Neural crest cell (in vitro differentiated cells): ENCODE results near the gene BICRA. TPM values are rescaled to one million over a fixed set of nuclear protein-coding genes. Genes with fewer than 3 reads are reported as not detected.
A peak's percentile ranks its signal among the peaks of the same experiment; 100 is the strongest.

Experiments
- DNase-seq: peaks from one replicate; pipeline ENCODE4 v3.0.0; 2021; ENCODE audit warnings: low read depth, mixed read lengths, low spot score
- H3K27ac Mint-ChIP-seq: one replicate; pipeline ENCODE4 v1.8.0; 2021; ENCODE audit warnings: mild to moderate bottlenecking, mixed read lengths; ENCODE audit not compliant: unreplicated experiment
- H3K27me3 Mint-ChIP-seq: 2 replicates; pipeline ENCODE4 v1.8.0; 2021; ENCODE audit warnings: low read depth, mild to moderate bottlenecking, mixed read lengths
- H3K36me3 Mint-ChIP-seq: 2 replicates; pipeline ENCODE4 v1.8.0; 2021; ENCODE audit warnings: low read depth, mild to moderate bottlenecking, mixed read lengths
- H3K4me1 Mint-ChIP-seq: 2 replicates; pipeline ENCODE4 v1.8.0; 2021; ENCODE audit warnings: mixed read lengths
- H3K4me3 Mint-ChIP-seq: one replicate; pipeline ENCODE4 v1.8.0; 2021; ENCODE audit warnings: mild to moderate bottlenecking, mixed read lengths
- H3K9me3 Mint-ChIP-seq: 2 replicates; pipeline ENCODE4 v1.8.0; 2021; ENCODE audit warnings: mixed read lengths
- total RNA-seq: library from RNA; stranded (reverse); gene quantifications from 2 replicates; pipeline ENCODE4 v1.2.1, GENCODE V29; 2021
- TF ChIP-seq, protein P1 (sequence below): fragments of 200-600 bp; sonication (generic); conservative IDR thresholded peaks from 2 replicates; pipeline ENCODE4 v1.5.0; 2021; ENCODE audit warnings: antibody characterized with exemption, mild to moderate bottlenecking

Gene BICRA
- total RNA-seq, 1 donor from 2014 or later: 28.9 TPM

DNA sequence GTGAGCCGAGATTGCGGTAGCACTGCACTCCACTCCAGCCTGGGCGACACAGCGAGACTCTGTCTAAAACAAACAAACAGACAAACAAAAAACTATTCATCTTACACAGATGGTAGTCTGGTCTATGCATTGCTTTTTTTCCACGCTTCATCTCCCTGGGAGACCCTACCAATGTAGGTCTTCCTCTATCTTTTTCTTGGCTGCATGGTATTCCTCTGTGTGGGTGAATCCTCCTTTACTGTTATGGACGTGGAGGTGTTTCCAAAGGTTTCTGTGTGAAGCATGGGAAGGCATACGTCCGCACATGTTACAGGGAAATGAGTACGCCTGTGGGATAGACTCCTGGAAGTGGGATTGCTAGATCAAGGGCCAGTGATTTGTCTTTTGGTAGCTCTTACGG, 5.6 kb downstream of the BICRA start:
- peaks cover 50% of the 10 kb centered on the region for H3K4me1 Mint-ChIP-seq
- no peak overlapping the region for H3K4me3 Mint-ChIP-seq
- no peaks in the 10 kb centered on the region for H3K27me3 Mint-ChIP-seq
- H3K27ac Mint-ChIP-seq: no peak overlapping the region
- H3K36me3 Mint-ChIP-seq: peaks cover 2% of the 10 kb centered on the region
- DNase-seq: no peak
- no peaks in the 10 kb centered on the region for H3K9me3 Mint-ChIP-seq
- TF ChIP-seq, protein P1, sequence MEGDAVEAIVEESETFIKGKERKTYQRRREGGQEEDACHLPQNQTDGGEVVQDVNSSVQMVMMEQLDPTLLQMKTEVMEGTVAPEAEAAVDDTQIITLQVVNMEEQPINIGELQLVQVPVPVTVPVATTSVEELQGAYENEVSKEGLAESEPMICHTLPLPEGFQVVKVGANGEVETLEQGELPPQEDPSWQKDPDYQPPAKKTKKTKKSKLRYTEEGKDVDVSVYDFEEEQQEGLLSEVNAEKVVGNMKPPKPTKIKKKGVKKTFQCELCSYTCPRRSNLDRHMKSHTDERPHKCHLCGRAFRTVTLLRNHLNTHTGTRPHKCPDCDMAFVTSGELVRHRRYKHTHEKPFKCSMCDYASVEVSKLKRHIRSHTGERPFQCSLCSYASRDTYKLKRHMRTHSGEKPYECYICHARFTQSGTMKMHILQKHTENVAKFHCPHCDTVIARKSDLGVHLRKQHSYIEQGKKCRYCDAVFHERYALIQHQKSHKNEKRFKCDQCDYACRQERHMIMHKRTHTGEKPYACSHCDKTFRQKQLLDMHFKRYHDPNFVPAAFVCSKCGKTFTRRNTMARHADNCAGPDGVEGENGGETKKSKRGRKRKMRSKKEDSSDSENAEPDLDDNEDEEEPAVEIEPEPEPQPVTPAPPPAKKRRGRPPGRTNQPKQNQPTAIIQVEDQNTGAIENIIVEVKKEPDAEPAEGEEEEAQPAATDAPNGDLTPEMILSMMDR: no peak

DNA sequence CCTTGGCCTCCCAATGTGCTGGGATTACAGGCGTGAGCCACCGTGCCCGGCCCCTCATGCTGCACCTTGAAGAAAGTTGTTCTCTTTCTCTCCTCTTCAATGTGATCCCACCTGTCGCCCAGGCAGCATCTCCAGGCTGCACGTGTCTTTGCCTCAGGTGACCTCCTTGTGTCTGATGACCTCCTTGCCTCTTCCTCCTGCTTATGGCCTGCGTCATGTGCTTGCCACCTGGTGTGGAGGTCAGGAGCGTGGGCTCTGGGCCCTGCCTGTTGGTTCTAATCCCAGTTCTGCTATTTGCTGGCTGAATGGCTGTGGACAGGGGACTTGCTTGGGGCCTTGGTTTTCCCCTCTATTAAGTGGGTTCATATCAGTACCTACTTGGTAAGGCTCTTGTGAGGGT, 6.3 kb downstream of the BICRA start:
- Mint-ChIP-seq H3K4me3 (peak overlapping the region; percentile 79), H3K4me1 (peaks cover 57% of the 10 kb centered on the region), H3K27me3 (no peaks in the 10 kb centered on the region), H3K36me3 (peaks cover 2% of the 10 kb centered on the region), H3K9me3 (no peaks in the 10 kb centered on the region), H3K27ac (no peak overlapping the region)
- TF ChIP-seq, protein P1: no peak
- no peak for DNase-seq

DNA sequence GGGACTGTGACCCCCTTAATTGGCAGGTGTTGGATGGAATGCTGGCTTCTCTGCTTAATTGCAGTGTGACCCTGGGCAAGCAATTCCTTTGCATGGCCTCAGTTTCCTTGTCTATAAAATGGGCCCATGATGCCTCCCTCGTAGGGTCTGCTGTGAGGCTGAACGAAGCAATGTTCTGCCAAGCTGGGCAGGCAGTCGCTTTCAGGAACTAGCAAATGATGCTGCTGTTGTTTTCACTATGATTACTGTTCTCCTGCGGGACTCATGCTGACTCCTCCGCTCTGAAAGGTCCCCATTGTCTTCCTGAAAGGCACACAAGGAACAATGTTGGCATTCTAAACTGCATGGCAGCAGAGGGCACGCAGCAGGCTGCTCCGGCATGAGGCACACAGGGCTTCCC, 6.8 kb downstream of the BICRA start:
- Mint-ChIP-seq H3K4me1 (peaks cover 54% of the 10 kb centered on the region), H3K9me3 (no peaks in the 10 kb centered on the region), H3K27me3 (no peaks in the 10 kb centered on the region), H3K4me3 (peak overlapping the region; percentile 56), H3K27ac (no peak overlapping the region), H3K36me3 (peaks cover 2% of the 10 kb centered on the region)
- TF ChIP-seq, protein P1: no peak
- no peak for DNase-seq

DNA sequence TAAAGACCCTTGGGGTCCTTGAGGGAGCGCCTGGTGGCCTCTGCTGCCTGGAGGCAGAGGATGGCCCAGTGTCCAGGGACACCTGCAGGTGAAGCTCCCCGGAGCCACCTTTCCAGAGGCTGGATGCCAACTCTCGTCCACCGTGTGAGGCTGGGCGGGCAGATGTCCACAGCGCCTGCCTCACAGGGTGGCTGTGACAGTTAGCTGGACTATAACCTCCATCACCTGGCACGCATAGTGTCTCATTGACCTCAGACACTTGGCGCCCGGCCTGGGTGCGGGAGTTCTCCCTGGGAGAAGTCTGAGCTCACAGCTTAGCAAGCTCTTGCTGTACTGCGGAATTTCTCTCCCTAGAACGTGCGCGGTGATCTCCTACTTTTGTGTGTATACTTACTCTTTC, 9.8 kb downstream of the BICRA start:
- H3K4me3 Mint-ChIP-seq: no peak overlapping the region
- no peak for DNase-seq
- TF ChIP-seq, protein P1: no peak
- no peaks in the 10 kb centered on the region for H3K9me3 Mint-ChIP-seq
- peaks cover 35% of the 10 kb centered on the region for H3K4me1 Mint-ChIP-seq
- H3K27me3 Mint-ChIP-seq: no peaks in the 10 kb centered on the region
- peak overlapping the region; percentile 50 for H3K27ac Mint-ChIP-seq
- H3K36me3 Mint-ChIP-seq: peaks cover 2% of the 10 kb centered on the region

DNA sequence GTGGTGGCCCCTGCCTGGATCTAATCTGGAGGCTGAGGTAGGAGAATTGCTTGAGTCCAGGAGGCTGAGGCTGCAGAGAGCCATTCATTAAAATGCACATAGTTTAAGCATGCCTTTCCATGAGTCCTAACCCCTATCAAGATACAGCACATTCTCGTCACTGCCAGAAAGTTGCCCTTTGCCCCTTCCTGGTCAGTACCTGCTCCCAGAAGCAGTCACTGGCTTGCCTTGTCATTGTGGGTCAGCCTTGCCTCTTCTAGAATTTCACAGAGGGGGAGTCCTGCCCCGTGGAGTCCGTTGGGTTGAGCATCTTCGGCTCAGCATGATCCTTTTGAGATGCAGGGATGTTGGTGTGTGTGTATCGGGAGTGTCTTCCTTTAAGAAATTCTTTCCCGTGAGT, 10.8 kb downstream of the BICRA start:
- TF ChIP-seq, protein P1: no peak
- no peak for DNase-seq
- peaks cover 33% of the 10 kb centered on the region for H3K4me1 Mint-ChIP-seq
- H3K27me3 Mint-ChIP-seq: no peaks in the 10 kb centered on the region
- peak overlapping the region; percentile 31 for H3K27ac Mint-ChIP-seq
- no peaks in the 10 kb centered on the region for H3K9me3 Mint-ChIP-seq
- no peak overlapping the region for H3K4me3 Mint-ChIP-seq
- no peaks in the 10 kb centered on the region for H3K36me3 Mint-ChIP-seq
